ENCODE results near the gene HOXA4.

Gene HOXA4

GRCh38 chr7:27124096-27124901 lies 6.3 kb downstream of the HOXA4 start:
- TF ChIP-seq ZFX (IDR thresholded peaks at IDR 0.05) (no peak), CTCF (conservative IDR thresholded peaks at IDR 0.05) (no peak)
- H3K27ac ChIP-seq, result no peak overlapping the region

GRCh38 chr7:27123477-27124053 lies 7.0 kb downstream of the HOXA4 start:
- no peak for TF ChIP-seq ZFX (IDR thresholded peaks at IDR 0.05)
- TF ChIP-seq CTCF (conservative IDR thresholded peaks at IDR 0.05), result no peak
- H3K27ac ChIP-seq, result no peak overlapping the region

GRCh38 chr7:27123007-27123476 lies 7.5 kb downstream of the HOXA4 start:
- TF ChIP-seq CTCF (conservative IDR thresholded peaks at IDR 0.05) (no peak), ZFX (IDR thresholded peaks at IDR 0.05) (no peak)
- no peak overlapping the region for H3K27ac ChIP-seq

GRCh38 chr7:27122077-27122910 lies 8.3 kb downstream of the HOXA4 start:
- peak overlapping the region; percentile 19; the same call in 1 of the 2 replicates for H3K27ac ChIP-seq
- TF ChIP-seq CTCF (conservative IDR thresholded peaks at IDR 0.05) (no peak), ZFX (IDR thresholded peaks at IDR 0.05) (no peak)

- H3K27ac ChIP-seq, result peak overlapping the region; percentile 19; the same call in 1 of the 2 replicates
- TF ChIP-seq CTCF (conservative IDR thresholded peaks at IDR 0.05), result no peak
- TF ChIP-seq ZFX (IDR thresholded peaks at IDR 0.05), result no peak
Observed at GRCh38 chr7:27121684-27122076, 8.9 kb downstream of the HOXA4 start.

- H3K27ac ChIP-seq, result no peak overlapping the region
- TF ChIP-seq ZFX (IDR thresholded peaks at IDR 0.05), result no peak
- no peak for TF ChIP-seq CTCF (conservative IDR thresholded peaks at IDR 0.05)
Observed at GRCh38 chr7:27119412-27119911, 11.1 kb downstream of the HOXA4 start.
